MM.1S (cell line): ENCODE results near the gene SRC.

ENCODE experiments used
- EZH2 ChIP-seq: fragments of 300-600 bp; sonication (generic); optimal IDR thresholded peaks from 2 replicates; pipeline ENCODE3; 2017; ENCODE audit warnings: low read depth, mild to moderate bottlenecking, antibody characterized with exemption, low read length, mixed read lengths
- EZH2phosphoT487 ChIP-seq: fragments of 300-600 bp; sonication (generic); IDR thresholded peaks from 2 replicates; pipeline ENCODE4 v1.6.1; 2018; ENCODE audit warnings: antibody characterized with exemption, low read length
- TF ChIP-seq, protein P1 (sequence below): fragments of 300-600 bp; sonication (generic); IDR thresholded peaks from 2 replicates; pipeline ENCODE4 v1.5.1; 2016; ENCODE audit warnings: antibody characterized with exemption, low read length, mixed read lengths

DNA sequence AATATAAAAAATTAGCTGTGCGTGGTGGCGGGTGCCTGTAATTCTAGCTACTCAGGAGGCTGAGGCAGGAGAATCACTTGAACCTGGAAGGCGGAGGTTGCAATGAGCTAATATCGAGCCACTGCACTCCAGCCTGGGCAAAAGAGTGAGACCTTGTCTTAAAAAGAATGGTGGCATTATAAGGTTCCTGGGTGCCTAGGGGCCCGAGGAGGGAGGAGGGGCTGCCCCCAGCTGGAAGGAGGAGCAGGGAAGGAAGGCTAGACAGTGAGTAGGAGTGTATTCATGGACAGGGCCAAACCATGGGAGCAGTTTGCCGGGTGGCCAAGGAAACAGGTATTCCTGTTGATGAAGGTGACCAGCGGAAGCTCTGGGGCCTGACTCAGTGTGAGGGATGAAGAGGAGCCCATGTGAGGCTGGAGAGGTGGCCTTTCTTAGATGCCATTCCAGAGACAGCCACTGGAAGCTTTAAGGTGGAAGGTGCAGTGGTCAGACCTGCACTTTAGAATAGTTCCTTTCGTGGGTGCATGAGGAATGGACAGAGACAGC is 32.3 kb upstream of the SRC start:
- TF ChIP-seq, protein P1, sequence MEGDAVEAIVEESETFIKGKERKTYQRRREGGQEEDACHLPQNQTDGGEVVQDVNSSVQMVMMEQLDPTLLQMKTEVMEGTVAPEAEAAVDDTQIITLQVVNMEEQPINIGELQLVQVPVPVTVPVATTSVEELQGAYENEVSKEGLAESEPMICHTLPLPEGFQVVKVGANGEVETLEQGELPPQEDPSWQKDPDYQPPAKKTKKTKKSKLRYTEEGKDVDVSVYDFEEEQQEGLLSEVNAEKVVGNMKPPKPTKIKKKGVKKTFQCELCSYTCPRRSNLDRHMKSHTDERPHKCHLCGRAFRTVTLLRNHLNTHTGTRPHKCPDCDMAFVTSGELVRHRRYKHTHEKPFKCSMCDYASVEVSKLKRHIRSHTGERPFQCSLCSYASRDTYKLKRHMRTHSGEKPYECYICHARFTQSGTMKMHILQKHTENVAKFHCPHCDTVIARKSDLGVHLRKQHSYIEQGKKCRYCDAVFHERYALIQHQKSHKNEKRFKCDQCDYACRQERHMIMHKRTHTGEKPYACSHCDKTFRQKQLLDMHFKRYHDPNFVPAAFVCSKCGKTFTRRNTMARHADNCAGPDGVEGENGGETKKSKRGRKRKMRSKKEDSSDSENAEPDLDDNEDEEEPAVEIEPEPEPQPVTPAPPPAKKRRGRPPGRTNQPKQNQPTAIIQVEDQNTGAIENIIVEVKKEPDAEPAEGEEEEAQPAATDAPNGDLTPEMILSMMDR: no peak
- no peak for TF ChIP-seq EZH2
- TF ChIP-seq EZH2phosphoT487: no peak
